Smooth muscle cell (in vitro differentiated cells): ENCODE results near the gene SLC24A5. TPM values are rescaled to one million over a fixed set of nuclear protein-coding genes. Genes with fewer than 3 reads are reported as not detected.

ENCODE experiments used
- DNase-seq: peaks from one replicate; lab custom pipeline; 2025; ENCODE audit not compliant: unreplicated experiment; lab: John Stamatoyannopoulos, UW
- H2AFZ ChIP-seq: fragments of 200-600 bp; sonication (generic); 2 replicates; pipeline ENCODE4 v1.6.0; 2016; ENCODE audit warnings: antibody characterized with exemption, low read depth, mild to moderate bottlenecking
- H3F3A ChIP-seq: fragments of 200-600 bp; sonication (generic); 2 replicates; pipeline ENCODE4 v1.6.0; 2017; ENCODE audit warnings: antibody characterized with exemption, low read depth
- H3K27ac ChIP-seq: fragments of 200-600 bp; sonication (generic); 2 replicates; pipeline ENCODE4 v1.5.1; 2016; ENCODE audit warnings: low read depth, mild to moderate bottlenecking
- H3K27me3 ChIP-seq: fragments of 200-600 bp; sonication (generic); 2 replicates; pipeline ENCODE4 v1.6.1; 2016; ENCODE audit warnings: low read depth, mild to moderate bottlenecking
- H3K36me3 ChIP-seq: fragments of 200-600 bp; sonication (generic); 2 replicates; pipeline ENCODE4 v1.5.1; 2016; ENCODE audit warnings: low read depth
- H3K4me1 ChIP-seq: fragments of 200-600 bp; sonication (generic); 2 replicates; pipeline ENCODE4 v1.5.1; 2016; ENCODE audit warnings: low read depth
- H3K4me2 ChIP-seq: fragments of 200-600 bp; sonication (generic); 2 replicates; pipeline ENCODE4 v1.6.0; 2016; ENCODE audit warnings: mild to moderate bottlenecking
- H3K4me3 ChIP-seq: fragments of 200-600 bp; sonication (generic); 2 replicates; pipeline ENCODE4 v1.5.1; 2016; ENCODE audit warnings: mild to moderate bottlenecking
- H3K79me2 ChIP-seq: fragments of 200-600 bp; sonication (generic); 2 replicates; pipeline ENCODE4 v1.6.0; 2016; ENCODE audit warnings: low read depth, mild to moderate bottlenecking
- H3K9ac ChIP-seq: fragments of 200-600 bp; sonication (generic); 2 replicates; pipeline ENCODE4 v1.6.0; 2016; ENCODE audit warnings: low read depth
- H3K9me3 ChIP-seq: fragments of 200-600 bp; sonication (generic); replicated peaks from 2 replicates; pipeline ENCODE4 v1.5.1; 2016; ENCODE audit warnings: low read depth
- H4K20me1 ChIP-seq: fragments of 200-600 bp; sonication (generic); 2 replicates; pipeline ENCODE4 v1.6.0; 2016; ENCODE audit warnings: low read depth
- CTCF ChIP-seq: fragments of 200-600 bp; sonication (generic); IDR thresholded peaks from 2 replicates; pipeline ENCODE4 v1.5.1; 2017; ENCODE audit warnings: borderline replicate concordance, mild to moderate bottlenecking, antibody characterized with exemption; ENCODE audit not compliant: insufficient read depth, poor library complexity, severe bottlenecking
- WGBS: methylation state at CpG from one replicate; pipeline ENCODE4 v1.1.7; 2016; ENCODE audit warnings: low lambda C conversion rate; 5-methylcytosine and 5-hydroxymethylcytosine counted together
- polyA plus RNA-seq: library from polyadenylated mRNA; unstranded; fragments of >200 nt; fragmentation: Nextera tagmentation; extraction: Ambion mirVana; gene quantifications from 2 replicates; pipeline ENCODE4 v1.2.1, GENCODE V29; 2016
- total RNA-seq: library from RNA; depleted of rRNA; stranded (reverse); fragments of >200 nt; gene quantifications from 2 replicates; pipeline ENCODE4 v1.2.3, GENCODE V29; 2014

The SLC24A5 gene
- total and polyA plus RNA-seq, 2 experiments from 2014 or later: not detected

- H3K9me3 ChIP-seq: no peaks in the 10 kb centered on the region
- no peak for DNase-seq
- no peaks in the 10 kb centered on the region for H3K79me2 ChIP-seq
- H3F3A ChIP-seq: no peaks in the 10 kb centered on the region
- 36% methylated on average over 6 of the region's 6 CpGs for WGBS
- no peak overlapping the region for H3K4me2 ChIP-seq
- no peak overlapping the region for H3K27ac ChIP-seq
- no peak overlapping the region for H2AFZ ChIP-seq
- TF ChIP-seq CTCF: no peak
- H3K36me3 ChIP-seq: no peaks in the 10 kb centered on the region
- H3K4me3 ChIP-seq: no peak overlapping the region
- H3K27me3 ChIP-seq: peaks cover 8% of the 10 kb centered on the region
- no peak overlapping the region for H3K9ac ChIP-seq
- no peaks in the 10 kb centered on the region for H4K20me1 ChIP-seq
- H3K4me1 ChIP-seq: no peaks in the 10 kb centered on the region
Measured at GRCh38 chr15:48112242-48112641, 8.5 kb upstream of the SLC24A5 start.

GRCh38 chr15:48119277-48119676 is 1.5 kb upstream of the SLC24A5 start:
- Histone ChIP-seq H3K27me3 (peaks cover 8% of the 10 kb centered on the region), H3F3A (no peaks in the 10 kb centered on the region), H4K20me1 (no peaks in the 10 kb centered on the region), H2AFZ (no peak overlapping the region), H3K4me2 (no peak overlapping the region), H3K9ac (no peak overlapping the region), H3K36me3 (no peaks in the 10 kb centered on the region), H3K9me3 (no peaks in the 10 kb centered on the region), H3K79me2 (no peaks in the 10 kb centered on the region), H3K4me3 (no peak overlapping the region), H3K4me1 (no peaks in the 10 kb centered on the region), H3K27ac (no peak overlapping the region)
- no peak for DNase-seq
- WGBS: 76% methylated on average over 5 of the region's 5 CpGs
- TF ChIP-seq CTCF: no peak

- Histone ChIP-seq H3K79me2 (no peaks in the 10 kb centered on the region), H3K4me2 (no peak overlapping the region), H3K4me1 (no peaks in the 10 kb centered on the region), H3K4me3 (no peak overlapping the region), H3K27ac (no peak overlapping the region), H3K9ac (no peak overlapping the region), H3K9me3 (no peaks in the 10 kb centered on the region), H4K20me1 (no peaks in the 10 kb centered on the region), H3F3A (no peaks in the 10 kb centered on the region), H2AFZ (no peak overlapping the region), H3K36me3 (no peaks in the 10 kb centered on the region), H3K27me3 (no peaks in the 10 kb centered on the region)
- no peak for DNase-seq
- WGBS: 92% methylated on average over 8 of the region's 8 CpGs
- TF ChIP-seq CTCF: no peak
Measured at GRCh38 chr15:48121849-48122248, 1.1 kb downstream of the SLC24A5 start.

- no peak for TF ChIP-seq CTCF
- no peaks in the 10 kb centered on the region for H3K27me3 ChIP-seq
- no peaks in the 10 kb centered on the region for H3K79me2 ChIP-seq
- H3F3A ChIP-seq: no peaks in the 10 kb centered on the region
- no peaks in the 10 kb centered on the region for H3K36me3 ChIP-seq
- H3K9me3 ChIP-seq: no peaks in the 10 kb centered on the region
- peaks cover 8% of the 10 kb centered on the region for H3K4me1 ChIP-seq
- no peaks in the 10 kb centered on the region for H4K20me1 ChIP-seq
- H3K9ac ChIP-seq: no peak overlapping the region
- no peak overlapping the region for H3K27ac ChIP-seq
- H3K4me3 ChIP-seq: no peak overlapping the region
- H3K4me2 ChIP-seq: no peak overlapping the region
- WGBS: 86% methylated on average over 6 of the region's 6 CpGs
- DNase-seq: no peak
- no peak overlapping the region for H2AFZ ChIP-seq
Measured at GRCh38 chr15:48126667-48127355, 6.0 kb downstream of the SLC24A5 start.
